NT2/D1 (cell line): ENCODE measurements around the gene C3orf49.

ENCODE experiments used
- DNase-seq: peaks from one replicate; pipeline ENCODE4 v3.0.0-alpha.2; 2011; ENCODE audit warnings: low read depth, low spot score
- H3K27me3 ChIP-seq: 2 replicates; pipeline ENCODE4 v1.6.0; 2011; ENCODE audit warnings: mild to moderate bottlenecking; ENCODE audit not compliant: insufficient read length, insufficient read depth
- H3K36me3 ChIP-seq: 2 replicates; pipeline ENCODE4 v1.6.1; 2011; ENCODE audit warnings: mild to moderate bottlenecking, low read length, mixed read lengths; ENCODE audit not compliant: insufficient read depth, insufficient read length
- H3K4me1 ChIP-seq: 2 replicates; pipeline ENCODE4 v1.5.1; 2011; ENCODE audit not compliant: insufficient read depth, insufficient read length
- H3K4me3 ChIP-seq: 2 replicates; pipeline ENCODE4 v1.5.1; 2011; ENCODE audit warnings: low read depth; ENCODE audit not compliant: insufficient read length
- H3K9ac ChIP-seq: 2 replicates; pipeline ENCODE4 v1.6.0; 2011; ENCODE audit warnings: low read depth; ENCODE audit not compliant: insufficient read length
- H3K9me3 ChIP-seq: 2 replicates; pipeline ENCODE4 v1.5.1; 2011; ENCODE audit warnings: mild to moderate bottlenecking, low read length; ENCODE audit not compliant: insufficient read depth
- SUZ12 ChIP-seq: IDR thresholded peaks from 2 replicates; pipeline ENCODE4 v1.6.1; 2011; ENCODE audit not compliant: insufficient read length, insufficient read depth; ENCODE audit errors: extremely low read depth
- YY1 ChIP-seq: IDR thresholded peaks from 2 replicates; pipeline ENCODE4 v1.6.1; 2011; ENCODE audit not compliant: insufficient read length, insufficient read depth
- ZNF274 ChIP-seq: IDR thresholded peaks from 2 replicates; pipeline ENCODE4 v1.6.1; 2011; ENCODE audit warnings: mild to moderate bottlenecking, low read depth, low read length

The C3orf49 gene

DNA sequence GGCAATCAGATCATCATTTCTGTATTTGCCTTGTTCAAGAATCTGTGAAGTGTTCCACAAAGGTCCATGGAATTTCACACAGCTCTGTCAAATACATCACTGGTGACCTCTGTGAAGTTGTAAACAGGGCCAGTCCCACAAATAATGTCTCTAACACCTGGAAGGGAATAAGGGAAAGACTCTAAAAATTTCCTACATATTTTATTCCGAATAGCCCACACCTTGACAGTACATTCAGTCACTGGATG lies at the start of gene C3orf49:
TSS of gene C3orf49 (plus strand) at position 149 of the 248 bp plus-strand sequence. CDS start 173 bp downstream, outside the sequence.
- TF ChIP-seq SUZ12 (no peak), ZNF274 (no peak), YY1 (no peak)
- Histone ChIP-seq H3K27me3 (no peaks in the 10 kb centered on the region), H3K9me3 (no peaks in the 10 kb centered on the region), H3K4me3 (no peak within 1 kb of the TSS), H3K36me3 (no peaks in the 10 kb centered on the region), H3K4me1 (no peaks in the 10 kb centered on the region), H3K9ac (no peak within 1 kb of the TSS)
- DNase-seq = no peak

DNA sequence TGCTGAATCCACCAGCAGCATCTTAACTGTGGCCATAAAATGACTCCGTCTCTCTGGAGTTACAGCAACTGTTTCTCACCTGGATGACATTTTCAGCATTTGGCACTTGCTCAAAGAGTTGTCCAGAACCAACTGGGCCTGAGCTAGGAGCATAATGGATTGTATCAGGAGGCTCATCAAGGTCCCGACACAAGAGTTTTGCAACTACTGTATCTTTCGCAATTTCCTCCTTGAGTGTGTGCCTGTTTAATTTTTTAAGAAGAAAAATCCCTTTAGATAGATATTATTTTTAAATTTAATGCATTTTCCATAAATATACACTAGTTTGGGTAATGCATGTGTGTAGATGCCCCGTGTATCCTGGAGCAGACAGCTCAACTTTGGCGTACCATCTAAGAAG lies 44.3 kb upstream of the C3orf49 start:
- DNase-seq = no peak
- Histone ChIP-seq H3K36me3 (no peaks in the 10 kb centered on the region), H3K4me1 (no peaks in the 10 kb centered on the region), H3K27me3 (no peaks in the 10 kb centered on the region), H3K9ac (no peak overlapping the region), H3K4me3 (no peak overlapping the region), H3K9me3 (no peaks in the 10 kb centered on the region)
- TF ChIP-seq ZNF274 (no peak), SUZ12 (no peak), YY1 (no peak)

- no peak for DNase-seq
- Histone ChIP-seq H3K9ac (no peak overlapping the region), H3K4me1 (no peaks in the 10 kb centered on the region), H3K9me3 (no peaks in the 10 kb centered on the region), H3K27me3 (no peaks in the 10 kb centered on the region), H3K4me3 (no peak overlapping the region), H3K36me3 (no peaks in the 10 kb centered on the region)
- TF ChIP-seq YY1 (no peak), SUZ12 (no peak), ZNF274 (no peak)
Observed at GRCh38 chr3:63779227-63779626, 39.9 kb upstream of the C3orf49 start.

DNA sequence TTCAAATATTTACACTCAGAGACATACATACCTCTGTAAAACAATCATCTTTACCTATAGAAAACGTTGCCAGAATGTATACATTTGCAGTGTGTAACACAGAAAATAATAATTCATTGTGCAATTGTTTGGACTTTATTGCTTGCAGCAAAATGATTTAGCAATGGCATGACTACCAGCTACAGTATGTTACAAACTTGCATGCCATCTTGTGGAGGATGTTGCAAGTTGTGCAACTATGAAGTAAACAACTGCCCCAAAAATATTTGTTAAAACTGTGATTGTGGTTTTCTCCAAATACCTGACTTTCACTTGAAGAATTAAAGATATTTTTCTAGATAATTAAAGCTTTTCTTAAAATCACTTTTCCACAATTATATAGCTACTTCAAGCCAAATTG lies 27.1 kb upstream of the C3orf49 start:
- Histone ChIP-seq H3K9me3 (no peaks in the 10 kb centered on the region), H3K4me3 (no peak overlapping the region), H3K27me3 (no peaks in the 10 kb centered on the region), H3K4me1 (no peaks in the 10 kb centered on the region), H3K36me3 (no peaks in the 10 kb centered on the region), H3K9ac (no peak overlapping the region)
- DNase-seq = no peak
- TF ChIP-seq SUZ12 = no peak
- no peak for TF ChIP-seq ZNF274
- TF ChIP-seq YY1 = no peak

DNA sequence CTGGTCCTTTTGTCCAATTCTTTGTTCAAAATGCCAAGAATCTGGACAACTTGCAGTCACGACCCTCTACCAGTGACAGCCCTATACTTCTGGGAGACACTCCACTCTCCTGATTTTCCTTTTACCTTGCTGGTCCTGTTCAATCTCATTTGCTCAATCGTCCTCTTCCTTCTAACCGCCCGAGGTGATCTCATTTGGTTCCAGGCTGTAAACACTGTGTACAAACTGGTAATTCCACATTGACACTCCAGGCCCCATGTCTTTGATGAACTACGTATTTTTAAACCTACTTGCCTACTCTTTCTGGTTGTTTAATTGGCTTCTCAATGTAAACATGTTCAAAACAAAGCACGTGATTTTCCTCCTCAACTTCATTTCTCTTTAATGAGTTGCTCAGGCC lies 23.7 kb upstream of the C3orf49 start:
- Histone ChIP-seq H3K27me3 (no peaks in the 10 kb centered on the region), H3K36me3 (no peaks in the 10 kb centered on the region), H3K4me3 (no peak overlapping the region), H3K4me1 (no peaks in the 10 kb centered on the region), H3K9me3 (no peaks in the 10 kb centered on the region), H3K9ac (no peak overlapping the region)
- TF ChIP-seq ZNF274 = no peak
- TF ChIP-seq SUZ12 = no peak
- TF ChIP-seq YY1 = no peak
- DNase-seq = no peak

GRCh38 chr3:63798544-63798943 lies 20.6 kb upstream of the C3orf49 start:
- H3K4me1 ChIP-seq = no peaks in the 10 kb centered on the region
- no peaks in the 10 kb centered on the region for H3K9me3 ChIP-seq
- H3K4me3 ChIP-seq = no peak overlapping the region
- DNase-seq = no peak
- no peak overlapping the region for H3K9ac ChIP-seq
- H3K27me3 ChIP-seq = no peaks in the 10 kb centered on the region
- no peaks in the 10 kb centered on the region for H3K36me3 ChIP-seq
- TF ChIP-seq YY1 = no peak

DNA sequence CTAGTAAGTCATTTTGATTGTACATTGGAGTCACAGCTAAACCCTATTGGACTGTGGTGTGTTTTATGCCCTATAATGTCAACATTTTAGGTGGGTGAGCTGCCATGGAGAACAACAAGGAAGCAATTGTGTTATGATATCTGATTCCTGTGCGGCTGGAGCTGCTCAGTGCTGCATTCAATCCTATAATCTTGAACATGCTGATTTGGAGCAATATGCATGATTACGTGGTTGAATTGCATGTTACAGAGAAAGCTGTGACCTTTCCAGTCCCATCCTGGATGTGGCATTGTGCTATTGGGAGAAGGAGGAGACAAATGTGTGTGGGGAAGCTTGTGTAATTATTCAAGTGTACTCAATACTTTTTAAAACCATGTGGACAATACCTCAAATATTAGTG lies 20.1 kb upstream of the C3orf49 start:
- H3K4me3 ChIP-seq = no peak overlapping the region
- DNase-seq = no peak
- no peak overlapping the region for H3K9ac ChIP-seq
- no peaks in the 10 kb centered on the region for H3K36me3 ChIP-seq
- H3K9me3 ChIP-seq = no peaks in the 10 kb centered on the region
- no peak for TF ChIP-seq ZNF274
- TF ChIP-seq YY1 = no peak
- no peak for TF ChIP-seq SUZ12
- no peaks in the 10 kb centered on the region for H3K4me1 ChIP-seq
- H3K27me3 ChIP-seq = no peaks in the 10 kb centered on the region

GRCh38 chr3:63800097-63800496 lies 19.0 kb upstream of the C3orf49 start:
- no peak for DNase-seq
- H3K9me3 ChIP-seq = no peaks in the 10 kb centered on the region
- no peak overlapping the region for H3K4me3 ChIP-seq
- TF ChIP-seq YY1 (no peak), ZNF274 (no peak), SUZ12 (no peak)
- H3K9ac ChIP-seq = no peak overlapping the region
- no peaks in the 10 kb centered on the region for H3K27me3 ChIP-seq
- no peaks in the 10 kb centered on the region for H3K4me1 ChIP-seq
- no peaks in the 10 kb centered on the region for H3K36me3 ChIP-seq
